HG02678 (cell line): ENCODE measurements around the gene HDAC5.
A peak's percentile ranks its signal among the peaks of the same experiment; 100 is the strongest.
"Not testable (repeated sequence)": the region's sequence is repeated elsewhere in the genome, so short reads cannot be mapped to it uniquely, and the experiment has no call there.

Experiments used
- ATAC-seq: cut with Tn5 transposase; IDR thresholded peaks from one replicate; pipeline ENCODE4 v1.9.1; 2021; ENCODE audit warnings: mild to moderate bottlenecking, moderate library complexity; ENCODE audit not compliant: unreplicated experiment

The HDAC5 gene

DNA sequence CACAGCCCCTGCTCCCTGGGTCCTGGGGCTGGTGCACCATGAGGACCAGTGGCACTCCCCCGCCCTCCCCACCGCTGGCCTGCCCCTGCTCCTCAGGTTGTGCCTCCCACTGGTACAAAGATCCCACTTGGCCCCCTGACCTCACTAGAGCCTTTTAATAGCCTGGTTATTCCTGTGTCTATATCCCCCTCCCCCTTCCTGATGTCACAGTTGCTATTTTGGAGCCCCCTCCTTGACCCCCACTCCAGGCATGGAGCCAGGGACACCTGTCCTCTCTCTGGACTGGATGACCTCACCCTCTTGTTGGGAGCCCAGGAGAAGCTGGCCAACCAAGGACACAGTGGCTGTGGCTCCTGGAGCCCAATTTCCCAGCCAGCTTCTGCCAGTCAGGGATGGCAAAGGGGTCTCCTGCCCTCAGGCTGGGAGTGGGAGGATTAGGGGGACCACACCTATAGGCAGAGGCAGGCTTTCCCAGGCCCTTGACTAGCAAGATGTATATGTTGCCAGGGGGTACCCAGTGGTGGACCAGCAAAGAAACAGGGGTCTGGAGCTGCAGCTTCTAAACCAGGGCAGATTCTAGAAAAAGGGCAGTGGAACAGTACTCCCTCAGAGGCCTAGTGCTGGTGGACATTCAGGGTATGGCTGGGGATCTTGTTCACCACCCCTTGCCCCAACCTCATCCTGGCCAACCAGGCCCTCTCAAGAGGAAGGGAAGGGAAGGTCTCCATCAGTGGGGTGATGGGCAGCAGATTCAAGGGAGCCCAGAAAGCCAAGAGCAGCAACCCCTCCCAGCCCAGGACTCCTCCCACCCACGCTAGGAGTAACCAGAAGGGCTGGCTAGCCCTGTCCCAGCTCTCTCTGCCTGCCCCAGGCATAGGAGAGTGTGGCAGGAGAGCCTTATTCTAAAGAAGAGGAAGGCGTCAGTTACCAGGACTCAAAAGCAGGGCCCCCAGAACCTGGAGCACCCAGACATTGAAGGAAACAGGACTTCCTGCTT, 10.9 kb downstream of the HDAC5 start:
- no peak for ATAC-seq

DNA sequence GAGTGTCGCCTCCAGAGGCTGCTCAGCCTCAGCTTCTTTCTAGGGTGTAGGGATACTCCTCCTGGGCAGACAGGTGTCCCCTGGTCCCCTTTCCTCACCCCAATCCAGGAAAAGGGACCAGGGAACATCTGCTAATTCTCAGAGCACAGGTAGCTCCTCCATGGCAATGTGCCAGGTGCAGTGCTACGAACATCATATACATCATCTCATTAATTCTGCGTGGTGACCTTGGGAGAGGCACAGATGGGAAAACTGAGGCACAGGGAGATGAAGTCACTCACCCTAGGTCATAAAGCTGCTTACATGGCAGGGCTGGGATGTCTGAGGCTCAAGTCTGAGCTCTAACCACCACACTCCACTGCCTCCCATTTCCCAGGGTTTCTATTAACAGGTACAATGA, 11.7 kb downstream of the HDAC5 start:
- no peak for ATAC-seq

GRCh38 chr17:44110823-44111633, 12.4 kb downstream of the HDAC5 start:
- ATAC-seq, result peak; percentile 66

DNA sequence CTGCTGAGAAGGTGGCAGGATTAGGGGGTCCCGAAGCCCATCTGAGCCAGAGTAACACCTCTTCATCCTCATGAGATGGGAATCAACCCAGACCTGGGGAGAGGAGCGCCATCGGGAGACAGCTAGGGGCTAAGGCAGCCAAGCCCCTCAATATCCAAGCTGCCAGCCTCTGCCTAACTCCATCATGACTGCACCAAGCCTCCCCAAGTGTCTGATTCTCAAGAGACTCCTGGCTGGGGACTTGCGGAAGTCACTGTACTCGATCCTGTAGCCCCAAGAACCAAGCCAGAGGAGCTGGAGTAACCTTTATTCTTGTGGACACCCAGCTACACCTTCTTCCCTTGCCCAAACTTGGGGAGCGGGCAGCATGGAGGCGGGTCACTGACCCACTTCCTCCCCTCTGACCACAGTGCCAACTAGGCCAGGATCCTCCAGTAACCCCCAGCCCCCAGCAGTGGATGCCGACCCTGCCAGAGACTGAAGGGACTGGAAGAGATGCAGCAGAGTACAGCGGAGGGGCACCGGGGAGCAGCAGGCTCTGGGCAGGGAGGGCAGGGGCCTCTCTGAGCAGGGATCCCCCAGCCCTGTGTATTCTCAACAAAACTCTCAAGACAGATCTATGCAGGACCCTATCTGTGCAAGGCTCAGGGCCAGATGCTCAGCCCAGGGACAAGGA, 13.3 kb downstream of the HDAC5 start:
- no peak for ATAC-seq

GRCh38 chr17:44109312-44109630, 14.2 kb downstream of the HDAC5 start:
- no peak for ATAC-seq

- ATAC-seq, result no peak
These were observed 14.8 kb downstream of the HDAC5 start for GRCh38 chr17:44108440-44109311.

DNA sequence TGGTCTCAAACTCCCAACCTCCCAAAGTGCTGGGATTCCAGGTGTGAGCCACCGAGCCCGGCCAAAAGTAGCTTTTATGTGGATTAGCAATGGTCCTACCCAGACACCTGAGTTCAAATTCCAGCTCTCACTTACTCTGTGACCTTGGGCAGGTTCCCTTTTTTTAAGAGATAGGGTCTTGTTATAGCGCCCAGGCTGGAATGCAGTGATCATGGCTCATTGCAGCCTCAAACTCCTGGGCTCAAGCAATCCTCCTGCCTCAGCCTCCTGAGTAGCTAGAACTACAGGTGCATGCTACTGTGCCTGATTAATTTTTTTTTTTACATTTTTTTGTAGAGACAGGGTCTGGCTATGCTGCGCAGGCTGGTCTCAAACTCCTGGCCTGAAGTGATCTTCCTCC, 16.6 kb downstream of the HDAC5 start:
- ATAC-seq, result no peak

DNA sequence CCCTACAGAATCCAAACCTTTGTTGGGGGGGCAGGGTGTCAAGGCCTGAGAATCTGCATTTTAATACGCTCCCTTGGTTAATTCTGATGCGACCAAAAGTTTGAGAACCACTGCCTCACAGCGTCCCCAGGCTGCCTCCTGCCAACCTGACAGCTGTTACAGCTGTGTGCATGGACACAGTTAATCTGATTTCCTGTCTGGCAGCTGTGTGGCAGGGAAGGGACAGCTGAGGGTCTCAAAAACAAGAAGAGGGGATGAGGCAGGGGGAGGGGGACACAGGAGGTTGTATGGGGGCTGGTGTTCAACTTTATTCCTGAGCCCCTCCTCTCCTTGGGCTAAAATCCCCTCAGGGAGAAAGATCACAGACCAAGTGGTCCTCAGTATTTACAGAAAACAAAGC, 17.5 kb downstream of the HDAC5 start:
- no peak for ATAC-seq

- ATAC-seq, result no peak
These were observed 18.0 kb downstream of the HDAC5 start for GRCh38 chr17:44105483-44105882.

- ATAC-seq, result no peak
These were observed 20.4 kb downstream of the HDAC5 start for GRCh38 chr17:44102849-44103622.

DNA sequence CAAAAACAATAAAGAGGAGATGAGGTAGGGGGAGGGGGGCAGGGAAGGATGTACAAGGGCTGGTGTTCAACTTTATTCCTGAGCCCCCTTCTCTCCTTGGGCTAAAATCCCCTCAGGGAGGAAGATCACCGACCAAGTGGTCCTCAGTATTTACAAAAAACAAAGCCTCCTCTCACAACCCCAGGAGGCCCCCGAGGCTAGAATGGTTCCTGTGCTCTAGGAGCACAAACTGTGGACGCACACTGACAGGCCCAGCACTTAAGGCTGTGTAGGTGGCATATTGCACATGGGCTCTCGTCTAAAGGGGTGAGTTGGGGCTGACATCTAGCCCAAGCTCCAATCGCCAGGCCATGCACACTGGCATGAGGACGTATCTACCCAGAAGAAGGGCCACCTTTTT, 21.6 kb downstream of the HDAC5 start:
- not testable (repeated sequence) for ATAC-seq

GRCh38 chr17:44097110-44097958, 26.1 kb downstream of the HDAC5 start:
- no peak for ATAC-seq

- no peak for ATAC-seq
These were observed 27.6 kb downstream of the HDAC5 start for GRCh38 chr17:44095647-44096496.

DNA sequence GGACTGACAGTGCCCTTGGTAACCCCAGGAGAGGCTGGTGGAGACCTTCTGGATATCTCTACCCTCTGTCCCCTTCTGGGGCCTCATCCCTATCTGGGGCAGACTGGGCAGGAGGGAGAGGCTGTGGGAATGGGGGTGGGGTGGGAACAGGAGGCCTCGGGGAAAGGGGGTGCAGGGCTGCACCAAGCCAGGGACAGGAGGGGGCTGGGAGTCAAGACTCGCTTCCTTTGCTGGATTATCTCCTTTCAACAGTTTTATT, 28.1 kb downstream of the HDAC5 start:
- ATAC-seq, result no peak

- ATAC-seq, result no peak
These were observed 28.6 kb downstream of the HDAC5 start for GRCh38 chr17:44094701-44095387.

DNA sequence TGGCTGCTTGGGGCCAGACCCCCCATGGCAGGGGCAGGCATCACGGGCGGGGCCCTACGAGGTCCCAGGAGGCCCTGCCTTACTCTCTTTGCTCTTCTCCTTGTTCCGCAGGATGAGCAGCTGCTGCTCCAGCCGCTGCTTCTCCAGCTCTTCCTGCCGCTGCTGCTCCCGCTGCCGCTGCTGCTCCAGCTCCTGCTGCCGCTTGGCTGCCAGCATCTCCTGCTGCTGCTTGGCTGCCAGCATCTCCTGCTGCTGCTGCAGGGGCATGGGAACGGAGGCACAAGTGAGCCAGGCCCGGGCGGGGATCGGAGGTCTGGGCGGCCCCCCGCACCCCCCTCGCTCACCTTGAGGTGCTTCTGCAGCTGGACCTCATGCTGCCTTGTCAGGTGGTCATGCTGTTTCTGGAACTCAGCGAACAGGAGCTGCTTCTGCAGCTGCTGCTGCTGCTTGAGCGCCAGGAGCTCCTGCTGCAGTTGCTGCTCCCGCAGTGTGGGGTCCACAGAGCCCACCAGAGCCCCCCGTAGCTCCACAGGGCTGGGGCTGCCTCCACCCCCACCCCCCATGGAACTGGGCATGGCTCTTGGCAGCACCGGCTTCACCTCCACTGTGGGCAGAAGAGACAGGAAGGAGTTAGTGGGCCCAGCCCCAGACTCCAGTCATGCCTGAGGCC, 30.1 kb downstream of the HDAC5 start:
- no peak for ATAC-seq

DNA sequence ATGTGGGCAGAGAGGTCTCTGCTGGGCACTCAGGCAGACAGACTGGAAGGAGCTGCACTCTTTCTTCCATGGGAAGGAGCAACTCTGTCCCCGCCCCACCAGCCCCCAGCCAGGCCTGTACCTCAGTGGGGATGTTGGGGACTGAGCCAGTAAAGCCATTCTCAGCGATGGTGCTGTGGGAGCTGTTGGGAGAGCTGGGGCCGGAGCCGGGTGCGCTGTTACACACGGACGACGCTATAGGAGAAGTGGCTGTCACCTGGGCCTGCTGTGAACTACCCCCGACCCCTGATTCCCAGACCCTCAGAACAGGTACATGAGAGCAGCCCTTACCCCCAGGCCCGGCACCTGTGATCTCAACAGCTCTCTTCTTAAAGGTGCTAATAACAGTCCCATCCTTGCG, 31.4 kb downstream of the HDAC5 start:
- no peak for ATAC-seq
